GM12878 (cell line): ENCODE data around the gene FILIP1L.

Experiments used
- ATF7 ChIP-seq: fragments of 450-650 bp; IDR thresholded peaks from 2 replicates; pipeline ENCODE4 v1.6.1; 2016; ENCODE audit warnings: low read depth, mild to moderate bottlenecking
- CTCF ChIP-seq, 3 experiments: IDR thresholded peaks in 2 of 3; conservative IDR thresholded peaks in 1 of 3; 2 replicates each; pipeline ENCODE4 v1.5.1; 2011; ENCODE audit warnings: low read depth in 3 of 3, low read length in 3 of 3, mild to moderate bottlenecking in 3 of 3, control low read depth in 2 of 3, moderate library complexity in 2 of 3, inconsistent platforms in 1 of 3, mixed read lengths in 1 of 3; ENCODE audit not compliant: control insufficient read depth in 2 of 3, insufficient read depth in 1 of 3; ENCODE audit errors: extremely low read depth in 1 of 3
- ETV6 ChIP-seq, 2 experiments: fragments of 450-650 bp in 1 of 2; IDR thresholded peaks in 1 of 2; conservative IDR thresholded peaks in 1 of 2; 2 replicates each; pipeline ENCODE4 v1.6.1; 2014; ENCODE audit warnings: antibody characterized with exemption in 1 of 2, borderline replicate concordance in 1 of 2, low read depth in 1 of 2, mild to moderate bottlenecking in 1 of 2, moderate library complexity in 1 of 2
- EZH2 ChIP-seq: IDR thresholded peaks from 2 replicates; pipeline ENCODE4 v1.6.1; 2012; ENCODE audit warnings: low read depth, mild to moderate bottlenecking, control low read depth, inconsistent platforms, low read length, borderline replicate concordance; ENCODE audit not compliant: control insufficient read depth
- MTA3 ChIP-seq: IDR thresholded peaks from 2 replicates; pipeline ENCODE4 v1.6.1; 2012; ENCODE audit warnings: low read length, inconsistent platforms, borderline replicate concordance
- PAX5 ChIP-seq: IDR thresholded peaks from 2 replicates; pipeline ENCODE4 v1.6.1; 2011; ENCODE audit warnings: low read depth, low read length, borderline replicate concordance
- POLR2A ChIP-seq: IDR thresholded peaks from 2 replicates; pipeline ENCODE4 v1.6.1; 2011; ENCODE audit warnings: low read depth, mild to moderate bottlenecking, low read length
- POLR2AphosphoS5 ChIP-seq: IDR thresholded peaks from 2 replicates; pipeline ENCODE4 v1.6.1; 2011; ENCODE audit warnings: mild to moderate bottlenecking, low read length, inconsistent platforms
- POU2F2 ChIP-seq: IDR thresholded peaks from 3 replicates; pipeline ENCODE4 v1.6.1; 2011; ENCODE audit warnings: low read depth, mild to moderate bottlenecking, low read length, borderline replicate concordance
- SIN3A ChIP-seq: IDR thresholded peaks from 2 replicates; pipeline ENCODE4 v1.6.1; 2012; ENCODE audit warnings: low read depth, low read length, improper control_type of control experiment
- SP1 ChIP-seq: IDR thresholded peaks from one replicate; pipeline ENCODE4 v1.6.1; 2011; ENCODE audit warnings: low read depth, low read length
- ZZZ3 ChIP-seq: IDR thresholded peaks from 2 replicates; pipeline ENCODE4 v1.6.1; 2011; ENCODE audit warnings: low read depth; ENCODE audit not compliant: control insufficient read depth, insufficient read length

- TF ChIP-seq ETV6 (conservative IDR thresholded peaks at IDR 0.05 in 1 of 2, IDR thresholded peaks at IDR 0.05 in 1 of 2; ENCODE audit: borderline replicate concordance in 1 of 2, low read depth in 1 of 2), result no peak
- TF ChIP-seq PAX5, result no peak
- TF ChIP-seq SIN3A, result no peak
- no peak for TF ChIP-seq ATF7
- no peak for TF ChIP-seq POLR2AphosphoS5
- no peak for TF ChIP-seq POU2F2
- TF ChIP-seq CTCF (IDR thresholded peaks at IDR 0.05 in 2 of 3, conservative IDR thresholded peaks at IDR 0.05 in 1 of 3; ENCODE audit: control insufficient read depth in 2 of 3, extremely low read depth in 1 of 3, insufficient read depth in 1 of 3, low read depth in 3 of 3, low read length in 3 of 3), result no peak
- no peak for TF ChIP-seq MTA3
- TF ChIP-seq ZZZ3, result no peak
- TF ChIP-seq POLR2A, result no peak
- no peak for TF ChIP-seq EZH2
- TF ChIP-seq SP1, result no peak
Measured at GRCh38 chr3:99958222-99958912, 155.9 kb downstream of the FILIP1L start.
